GM23338 (cell line): ENCODE data around the gene RASGRF2.

Experiments used
- CREB1 ChIP-seq: fragments of 250-450 bp; sonication (Bioruptor Pico); IDR thresholded peaks from 2 replicates; pipeline ENCODE4 v1.5.0; 2020; ENCODE audit warnings: low read depth, mild to moderate bottlenecking, moderate library complexity
- EZH2 ChIP-seq: fragments of 200-600 bp; sonication (generic); IDR thresholded peaks from one replicate; pipeline ENCODE4 v1.8.0; 2017; ENCODE audit warnings: antibody characterized with exemption, mild to moderate bottlenecking, low read depth; ENCODE audit not compliant: unreplicated experiment
- EZH2phosphoT487 ChIP-seq: fragments of 200-600 bp; sonication (generic); IDR thresholded peaks from one replicate; pipeline ENCODE4 v1.8.1; 2018; ENCODE audit warnings: antibody characterized with exemption; ENCODE audit not compliant: unreplicated experiment
- JUNB ChIP-seq: IDR thresholded peaks from one replicate; pipeline ENCODE4 v1.6.1; 2016; ENCODE audit warnings: antibody characterized with exemption; ENCODE audit not compliant: unreplicated experiment
- NANOG ChIP-seq: IDR thresholded peaks from 2 replicates; pipeline ENCODE4 v1.6.1; 2016; ENCODE audit warnings: antibody characterized with exemption, borderline replicate concordance
- POLR2AphosphoS5 ChIP-seq: IDR thresholded peaks from 2 replicates; pipeline ENCODE4 v1.6.1; 2016; ENCODE audit warnings: antibody characterized with exemption, low read depth
- STAT1 ChIP-seq: IDR thresholded peaks from one replicate; pipeline ENCODE4 v1.6.1; 2016; ENCODE audit warnings: antibody characterized with exemption; ENCODE audit not compliant: unreplicated experiment
- ZNF114 ChIP-seq: fragments of 250-450 bp; sonication (Bioruptor Pico); IDR thresholded peaks from 2 replicates; pipeline ENCODE4 v1.5.0; 2020; ENCODE audit warnings: mild to moderate bottlenecking, moderate library complexity
- ZNF331 ChIP-seq: fragments of 250-450 bp; sonication (Bioruptor Pico); IDR thresholded peaks from 2 replicates; pipeline ENCODE4 v1.5.0; 2020; ENCODE audit warnings: low read depth, mild to moderate bottlenecking, moderate library complexity
- TF ChIP-seq, protein P1 (sequence below), 2 experiments: fragments of 200-600 bp in 1 of 2; sonication (generic) in 1 of 2; conservative IDR thresholded peaks; 2 replicates each; pipeline versions ENCODE4 v1.5.1 to v1.6.1; 2016 to 2017; ENCODE audit warnings: antibody characterized with exemption in 2 of 2, low read depth in 2 of 2, mild to moderate bottlenecking in 2 of 2, moderate library complexity in 1 of 2
- TF ChIP-seq, protein P2 (sequence below): IDR thresholded peaks from one replicate; pipeline ENCODE4 v1.6.1; 2018; ENCODE audit warnings: antibody characterized with exemption; ENCODE audit not compliant: unreplicated experiment
- TF ChIP-seq, protein P3 (sequence below): IDR thresholded peaks from 2 replicates; pipeline ENCODE4 v1.6.1; 2016; ENCODE audit warnings: antibody characterized with exemption
- TF ChIP-seq, protein P4 (sequence below): fragments of 250-450 bp; sonication (Bioruptor Pico); IDR thresholded peaks from 2 replicates; pipeline ENCODE4 v1.5.0; 2020; ENCODE audit warnings: mild to moderate bottlenecking, moderate library complexity

DNA sequence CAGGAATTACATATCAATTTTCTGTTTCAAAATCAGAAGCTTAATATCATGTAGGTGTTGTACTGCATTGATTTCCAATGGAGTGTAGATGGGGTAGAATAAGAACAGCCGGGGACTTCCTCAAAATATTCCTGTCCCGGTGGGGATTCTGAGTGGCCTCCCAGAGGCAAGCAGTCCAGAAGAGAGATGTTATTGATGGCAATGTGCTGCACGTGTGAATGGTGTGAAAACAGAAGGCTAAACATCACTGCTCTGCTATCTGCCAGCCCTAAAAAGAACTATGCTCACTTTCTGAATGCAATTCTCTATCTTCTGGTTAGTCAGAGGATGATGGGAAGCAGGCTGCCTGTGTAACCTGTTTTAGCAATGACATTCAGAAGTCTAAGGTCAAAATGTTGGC, 181.9 kb downstream of the RASGRF2 start:
- TF ChIP-seq, protein P1, sequence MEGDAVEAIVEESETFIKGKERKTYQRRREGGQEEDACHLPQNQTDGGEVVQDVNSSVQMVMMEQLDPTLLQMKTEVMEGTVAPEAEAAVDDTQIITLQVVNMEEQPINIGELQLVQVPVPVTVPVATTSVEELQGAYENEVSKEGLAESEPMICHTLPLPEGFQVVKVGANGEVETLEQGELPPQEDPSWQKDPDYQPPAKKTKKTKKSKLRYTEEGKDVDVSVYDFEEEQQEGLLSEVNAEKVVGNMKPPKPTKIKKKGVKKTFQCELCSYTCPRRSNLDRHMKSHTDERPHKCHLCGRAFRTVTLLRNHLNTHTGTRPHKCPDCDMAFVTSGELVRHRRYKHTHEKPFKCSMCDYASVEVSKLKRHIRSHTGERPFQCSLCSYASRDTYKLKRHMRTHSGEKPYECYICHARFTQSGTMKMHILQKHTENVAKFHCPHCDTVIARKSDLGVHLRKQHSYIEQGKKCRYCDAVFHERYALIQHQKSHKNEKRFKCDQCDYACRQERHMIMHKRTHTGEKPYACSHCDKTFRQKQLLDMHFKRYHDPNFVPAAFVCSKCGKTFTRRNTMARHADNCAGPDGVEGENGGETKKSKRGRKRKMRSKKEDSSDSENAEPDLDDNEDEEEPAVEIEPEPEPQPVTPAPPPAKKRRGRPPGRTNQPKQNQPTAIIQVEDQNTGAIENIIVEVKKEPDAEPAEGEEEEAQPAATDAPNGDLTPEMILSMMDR (conservative IDR thresholded peaks at IDR 0.05; ENCODE audit: low read depth in 2 of 2): no peak
- no peak for TF ChIP-seq EZH2
- no peak for TF ChIP-seq CREB1
- TF ChIP-seq EZH2phosphoT487: no peak
- TF ChIP-seq, protein P2, sequence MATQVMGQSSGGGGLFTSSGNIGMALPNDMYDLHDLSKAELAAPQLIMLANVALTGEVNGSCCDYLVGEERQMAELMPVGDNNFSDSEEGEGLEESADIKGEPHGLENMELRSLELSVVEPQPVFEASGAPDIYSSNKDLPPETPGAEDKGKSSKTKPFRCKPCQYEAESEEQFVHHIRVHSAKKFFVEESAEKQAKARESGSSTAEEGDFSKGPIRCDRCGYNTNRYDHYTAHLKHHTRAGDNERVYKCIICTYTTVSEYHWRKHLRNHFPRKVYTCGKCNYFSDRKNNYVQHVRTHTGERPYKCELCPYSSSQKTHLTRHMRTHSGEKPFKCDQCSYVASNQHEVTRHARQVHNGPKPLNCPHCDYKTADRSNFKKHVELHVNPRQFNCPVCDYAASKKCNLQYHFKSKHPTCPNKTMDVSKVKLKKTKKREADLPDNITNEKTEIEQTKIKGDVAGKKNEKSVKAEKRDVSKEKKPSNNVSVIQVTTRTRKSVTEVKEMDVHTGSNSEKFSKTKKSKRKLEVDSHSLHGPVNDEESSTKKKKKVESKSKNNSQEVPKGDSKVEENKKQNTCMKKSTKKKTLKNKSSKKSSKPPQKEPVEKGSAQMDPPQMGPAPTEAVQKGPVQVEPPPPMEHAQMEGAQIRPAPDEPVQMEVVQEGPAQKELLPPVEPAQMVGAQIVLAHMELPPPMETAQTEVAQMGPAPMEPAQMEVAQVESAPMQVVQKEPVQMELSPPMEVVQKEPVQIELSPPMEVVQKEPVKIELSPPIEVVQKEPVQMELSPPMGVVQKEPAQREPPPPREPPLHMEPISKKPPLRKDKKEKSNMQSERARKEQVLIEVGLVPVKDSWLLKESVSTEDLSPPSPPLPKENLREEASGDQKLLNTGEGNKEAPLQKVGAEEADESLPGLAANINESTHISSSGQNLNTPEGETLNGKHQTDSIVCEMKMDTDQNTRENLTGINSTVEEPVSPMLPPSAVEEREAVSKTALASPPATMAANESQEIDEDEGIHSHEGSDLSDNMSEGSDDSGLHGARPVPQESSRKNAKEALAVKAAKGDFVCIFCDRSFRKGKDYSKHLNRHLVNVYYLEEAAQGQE: no peak
- TF ChIP-seq POLR2AphosphoS5: no peak
- TF ChIP-seq STAT1: no peak
- no peak for TF ChIP-seq NANOG
- TF ChIP-seq ZNF331 (CRISPR knock-in tag): no peak
- no peak for TF ChIP-seq JUNB
- no peak for TF ChIP-seq ZNF114 (CRISPR knock-in tag)
- TF ChIP-seq, protein P3, sequence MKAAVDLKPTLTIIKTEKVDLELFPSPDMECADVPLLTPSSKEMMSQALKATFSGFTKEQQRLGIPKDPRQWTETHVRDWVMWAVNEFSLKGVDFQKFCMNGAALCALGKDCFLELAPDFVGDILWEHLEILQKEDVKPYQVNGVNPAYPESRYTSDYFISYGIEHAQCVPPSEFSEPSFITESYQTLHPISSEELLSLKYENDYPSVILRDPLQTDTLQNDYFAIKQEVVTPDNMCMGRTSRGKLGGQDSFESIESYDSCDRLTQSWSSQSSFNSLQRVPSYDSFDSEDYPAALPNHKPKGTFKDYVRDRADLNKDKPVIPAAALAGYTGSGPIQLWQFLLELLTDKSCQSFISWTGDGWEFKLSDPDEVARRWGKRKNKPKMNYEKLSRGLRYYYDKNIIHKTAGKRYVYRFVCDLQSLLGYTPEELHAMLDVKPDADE: no peak
- TF ChIP-seq, protein P4, sequence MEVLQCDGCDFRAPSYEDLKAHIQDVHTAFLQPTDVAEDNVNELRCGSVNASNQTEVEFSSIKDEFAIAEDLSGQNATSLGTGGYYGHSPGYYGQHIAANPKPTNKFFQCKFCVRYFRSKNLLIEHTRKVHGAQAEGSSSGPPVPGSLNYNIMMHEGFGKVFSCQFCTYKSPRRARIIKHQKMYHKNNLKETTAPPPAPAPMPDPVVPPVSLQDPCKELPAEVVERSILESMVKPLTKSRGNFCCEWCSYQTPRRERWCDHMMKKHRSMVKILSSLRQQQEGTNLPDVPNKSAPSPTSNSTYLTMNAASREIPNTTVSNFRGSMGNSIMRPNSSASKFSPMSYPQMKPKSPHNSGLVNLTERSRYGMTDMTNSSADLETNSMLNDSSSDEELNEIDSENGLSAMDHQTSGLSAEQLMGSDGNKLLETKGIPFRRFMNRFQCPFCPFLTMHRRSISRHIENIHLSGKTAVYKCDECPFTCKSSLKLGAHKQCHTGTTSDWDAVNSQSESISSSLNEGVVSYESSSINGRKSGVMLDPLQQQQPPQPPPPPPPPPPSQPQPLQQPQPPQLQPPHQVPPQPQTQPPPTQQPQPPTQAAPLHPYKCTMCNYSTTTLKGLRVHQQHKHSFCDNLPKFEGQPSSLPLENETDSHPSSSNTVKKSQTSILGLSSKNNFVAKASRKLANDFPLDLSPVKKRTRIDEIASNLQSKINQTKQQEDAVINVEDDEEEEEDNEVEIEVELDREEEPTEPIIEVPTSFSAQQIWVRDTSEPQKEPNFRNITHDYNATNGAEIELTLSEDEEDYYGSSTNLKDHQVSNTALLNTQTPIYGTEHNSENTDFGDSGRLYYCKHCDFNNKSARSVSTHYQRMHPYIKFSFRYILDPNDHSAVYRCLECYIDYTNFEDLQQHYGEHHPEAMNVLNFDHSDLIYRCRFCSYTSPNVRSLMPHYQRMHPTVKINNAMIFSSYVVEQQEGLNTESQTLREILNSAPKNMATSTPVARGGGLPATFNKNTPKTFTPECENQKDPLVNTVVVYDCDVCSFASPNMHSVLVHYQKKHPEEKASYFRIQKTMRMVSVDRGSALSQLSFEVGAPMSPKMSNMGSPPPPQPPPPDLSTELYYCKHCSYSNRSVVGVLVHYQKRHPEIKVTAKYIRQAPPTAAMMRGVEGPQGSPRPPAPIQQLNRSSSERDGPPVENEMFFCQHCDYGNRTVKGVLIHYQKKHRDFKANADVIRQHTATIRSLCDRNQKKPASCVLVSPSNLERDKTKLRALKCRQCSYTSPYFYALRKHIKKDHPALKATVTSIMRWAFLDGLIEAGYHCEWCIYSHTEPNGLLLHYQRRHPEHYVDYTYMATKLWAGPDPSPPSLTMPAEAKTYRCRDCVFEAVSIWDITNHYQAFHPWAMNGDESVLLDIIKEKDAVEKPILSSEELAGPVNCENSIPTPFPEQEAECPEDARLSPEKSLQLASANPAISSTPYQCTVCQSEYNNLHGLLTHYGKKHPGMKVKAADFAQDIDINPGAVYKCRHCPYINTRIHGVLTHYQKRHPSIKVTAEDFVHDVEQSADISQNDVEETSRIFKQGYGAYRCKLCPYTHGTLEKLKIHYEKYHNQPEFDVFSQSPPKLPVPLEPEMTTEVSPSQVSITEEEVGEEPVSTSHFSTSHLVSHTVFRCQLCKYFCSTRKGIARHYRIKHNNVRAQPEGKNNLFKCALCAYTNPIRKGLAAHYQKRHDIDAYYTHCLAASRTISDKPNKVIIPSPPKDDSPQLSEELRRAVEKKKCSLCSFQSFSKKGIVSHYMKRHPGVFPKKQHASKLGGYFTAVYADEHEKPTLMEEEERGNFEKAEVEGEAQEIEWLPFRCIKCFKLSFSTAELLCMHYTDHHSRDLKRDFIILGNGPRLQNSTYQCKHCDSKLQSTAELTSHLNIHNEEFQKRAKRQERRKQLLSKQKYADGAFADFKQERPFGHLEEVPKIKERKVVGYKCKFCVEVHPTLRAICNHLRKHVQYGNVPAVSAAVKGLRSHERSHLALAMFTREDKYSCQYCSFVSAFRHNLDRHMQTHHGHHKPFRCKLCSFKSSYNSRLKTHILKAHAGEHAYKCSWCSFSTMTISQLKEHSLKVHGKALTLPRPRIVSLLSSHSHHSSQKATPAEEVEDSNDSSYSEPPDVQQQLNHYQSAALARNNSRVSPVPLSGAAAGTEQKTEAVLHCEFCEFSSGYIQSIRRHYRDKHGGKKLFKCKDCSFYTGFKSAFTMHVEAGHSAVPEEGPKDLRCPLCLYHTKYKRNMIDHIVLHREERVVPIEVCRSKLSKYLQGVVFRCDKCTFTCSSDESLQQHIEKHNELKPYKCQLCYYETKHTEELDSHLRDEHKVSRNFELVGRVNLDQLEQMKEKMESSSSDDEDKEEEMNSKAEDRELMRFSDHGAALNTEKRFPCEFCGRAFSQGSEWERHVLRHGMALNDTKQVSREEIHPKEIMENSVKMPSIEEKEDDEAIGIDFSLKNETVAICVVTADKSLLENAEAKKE (CRISPR knock-in tag): no peak
